Measurements from ENCODE around the gene ZNF69. TPM values are rescaled to one million over a fixed set of nuclear protein-coding genes. Genes with fewer than 3 reads are reported as not detected.

The ZNF69 gene
- total and polyA plus RNA-seq, 2 of the 4 experiments (the other 2 are of a cell fraction), result 2.7 to 12.0 TPM

- Histone ChIP-seq H3K4ac (ENCODE audit: low read depth, low read length) (no peak overlapping the region), H3K4me2 (ENCODE audit: low read depth, low read length) (no peak overlapping the region), H2AK5ac (ENCODE audit: low read depth, low read length) (no peak overlapping the region), H2BK15ac (ENCODE audit: low read depth, low read length) (no peak overlapping the region), H3K9ac (ENCODE audit: low read depth, low read length) (no peak overlapping the region), H2AK9ac (replicated peaks; ENCODE audit: low read depth, low read length, poor library complexity) (no peak overlapping the region), H3K4me1 (ENCODE audit: control insufficient read depth, insufficient read depth, low read length) (no peaks in the 10 kb centered on the region), H3K36me3 (ENCODE audit: control insufficient read depth, insufficient read depth, low read length) (peaks cover 31% of the 10 kb centered on the region), H4K5ac (ENCODE audit: low read depth, low read length) (no peak overlapping the region), H3K56ac (ENCODE audit: extremely low read depth, insufficient read depth, low read length) (no peak overlapping the region), H2BK20ac (ENCODE audit: low read depth, low read length) (no peak overlapping the region), H3K27me3 (ENCODE audit: control insufficient read depth, insufficient read depth, low read length) (no peaks in the 10 kb centered on the region), H3K9me1 (ENCODE audit: insufficient read depth, low read length) (no peaks in the 10 kb centered on the region), H2AFZ (replicated peaks; ENCODE audit: low read length, poor library complexity) (no peak overlapping the region), H3K4me3 (ENCODE audit: insufficient read depth, low read depth, low read length) (no peak overlapping the region), H3K18ac (ENCODE audit: low read depth, low read length) (no peak overlapping the region), H2BK5ac (ENCODE audit: low read depth, low read length, poor library complexity, severe bottlenecking) (no peak overlapping the region), H3K9me3 (ENCODE audit: control insufficient read depth, insufficient read depth, low read length) (peaks cover 70% of the 10 kb centered on the region), H3K14ac (replicated peaks; ENCODE audit: low read depth, low read length) (no peak overlapping the region), H3K27ac (ENCODE audit: insufficient read depth, low read length) (no peak overlapping the region), H3K79me1 (ENCODE audit: low read depth in 1 of 2, low read length in 2 of 2) (peaks cover 9 to 23% of the 10 kb centered on the region in 2 experiments; a peak in 3 of 4 replicates), H4K91ac (ENCODE audit: insufficient read depth, low read depth, low read length) (no peak overlapping the region), H2BK120ac (ENCODE audit: low read depth, low read length) (no peak overlapping the region), H3K23ac (ENCODE audit: low read depth, low read length) (no peak overlapping the region), H4K8ac (ENCODE audit: low read depth in 2 of 2, low read length in 2 of 2) (no peak overlapping the region), H4K20me1 (ENCODE audit: insufficient read depth, low read length) (no peaks in the 10 kb centered on the region)
- ChIA-PET CTCF (no interaction called here), POLR2A (ENCODE audit: unreplicated experiment) (no interaction called here)
- intact Hi-C loops (cut with micrococcal nuclease) (no loop called here), dilution Hi-C loops (cut with HindIII; ENCODE audit: low sequenced_read_pairs, unreplicated experiment) (no loop called here), in situ Hi-C loops (cut with MboI; ENCODE audit: low sequenced_read_pairs) (no loop called here)
- BruUV-seq (replicated peaks), result no TSS peak
- 100% methylated on average over 1 of the region's 10 CpGs; no CpG with 5 or more reads in 1 of the 2 experiments for WGBS, 2 experiments (ENCODE audit: extremely low coverage in 2 of 2, insufficient read length in 1 of 2)
- no peak for TF ChIP-seq SMC3 (IDR thresholded peaks at IDR 0.05; ENCODE audit: low read depth, low read length)
- ATAC-seq (ENCODE audit: low read depth) (no peak), DNase-seq (no peak)
Measured at GRCh38 chr19:11942008-11942842, 54.6 kb downstream of the ZNF69 start.
